ENCODE measurements around the gene CACNB1.

DNA sequence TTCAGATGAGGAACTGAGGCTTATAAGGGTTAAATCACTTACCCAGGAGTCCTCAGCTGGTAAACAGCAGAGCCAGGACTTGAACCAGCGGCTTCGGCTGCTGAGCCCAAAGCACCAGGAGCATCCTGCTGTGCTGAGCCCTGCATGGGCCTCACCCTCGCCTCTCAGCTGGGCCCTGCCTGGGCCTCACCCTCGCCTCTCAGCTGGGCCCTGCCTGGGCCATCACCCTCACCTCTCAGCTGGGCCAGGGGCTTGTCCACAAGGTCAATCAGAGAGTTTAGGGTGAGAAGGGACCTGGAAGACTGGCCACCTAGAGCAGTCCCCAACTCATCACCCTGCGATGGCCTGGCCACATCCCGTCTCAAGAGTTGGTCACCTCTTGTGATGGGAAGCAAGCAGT, 24.1 kb upstream of the CACNB1 start:
- no peak for TF ChIP-seq SIN3A (IDR thresholded peaks at IDR 0.05; ENCODE audit: borderline replicate concordance, low read depth, low read length)
- no peak for TF ChIP-seq ZNF784 (CRISPR knock-in tag; IDR thresholded peaks at IDR 0.05; ENCODE audit: borderline replicate concordance)
